ENCODE measurements around the gene ACTG1. TPM values are rescaled to one million over a fixed set of nuclear protein-coding genes. Genes with fewer than 3 reads are reported as not detected.

ACTG1 gene
- polyA plus RNA-seq, 3 donors from 2014 or later = 1,637 to 3,074 (median 2,788) TPM

- H3K27me3 Mint-ChIP-seq (ENCODE audit: low read depth in 3 of 3) = peaks cover 2 to 9% (median 7%) of the 10 kb centered on the region in 3 donors
- DNase-seq = no peak
- no peaks in the 10 kb centered on the region for H3K9me3 Mint-ChIP-seq
- H3K27ac Mint-ChIP-seq = no peak overlapping the region
- H3K4me1 Mint-ChIP-seq = peaks cover 5 to 6% of the 10 kb centered on the region in 2 donors
- peaks cover 0 to 4% (median 0%) of the 10 kb centered on the region in 3 donors for H3K36me3 Mint-ChIP-seq
- H3K4me3 Mint-ChIP-seq = no peak overlapping the region
These were observed 10.9 kb upstream of the ACTG1 start for GRCh38 chr17:81523402-81524038.

- Mint-ChIP-seq H3K27me3 (ENCODE audit: low read depth in 3 of 3) (peaks cover 2 to 12% (median 8%) of the 10 kb centered on the region in 3 donors), H3K9me3 (no peaks in the 10 kb centered on the region), H3K4me3 (no peak overlapping the region), H3K27ac (no peak overlapping the region), H3K4me1 (peaks cover 12 to 13% of the 10 kb centered on the region in 2 donors), H3K36me3 (peaks cover 0 to 4% (median 0%) of the 10 kb centered on the region in 3 donors)
- DNase-seq = no peak
These were observed 10.1 kb upstream of the ACTG1 start for GRCh38 chr17:81522491-81523401.

- peak overlapping the region in 2 of 6 donors; percentile 18 to 70 for H3K27ac Mint-ChIP-seq
- peaks cover 30 to 32% of the 10 kb centered on the region in 2 donors for H3K4me1 Mint-ChIP-seq
- peak overlapping the region; percentile 24 to 67 (median 48) for H3K4me3 Mint-ChIP-seq
- H3K36me3 Mint-ChIP-seq = peaks cover 0 to 4% (median 0%) of the 10 kb centered on the region in 3 donors
- DNase-seq = no peak
- peaks cover 2 to 14% (median 7%) of the 10 kb centered on the region in 3 donors for H3K27me3 Mint-ChIP-seq (ENCODE audit: low read depth in 3 of 3)
- no peaks in the 10 kb centered on the region for H3K9me3 Mint-ChIP-seq
These were observed 7.7 kb upstream of the ACTG1 start for GRCh38 chr17:81520021-81520901.

- Mint-ChIP-seq H3K36me3 (peaks cover 0 to 4% (median 0%) of the 10 kb centered on the region in 3 donors), H3K4me1 (peaks cover 32 to 33% of the 10 kb centered on the region in 2 donors), H3K27me3 (ENCODE audit: low read depth in 3 of 3) (peaks cover 2 to 16% (median 4%) of the 10 kb centered on the region in 3 donors), H3K27ac (no peak overlapping the region), H3K9me3 (no peaks in the 10 kb centered on the region), H3K4me3 (peak overlapping the region in 3 of 5 donors; percentile 4 to 24 (median 21))
- DNase-seq = peak; percentile 42 to 52 (median 44)
These were observed 6.9 kb upstream of the ACTG1 start for GRCh38 chr17:81519284-81520020.

GRCh38 chr17:81518785-81519283 lies 6.2 kb upstream of the ACTG1 start:
- Mint-ChIP-seq H3K4me1 (peaks cover 32 to 33% of the 10 kb centered on the region in 2 donors), H3K4me3 (peak overlapping the region in 3 of 5 donors; percentile 21 to 40 (median 29)), H3K36me3 (peaks cover 0 to 4% (median 0%) of the 10 kb centered on the region in 3 donors), H3K9me3 (no peaks in the 10 kb centered on the region), H3K27ac (no peak overlapping the region), H3K27me3 (ENCODE audit: low read depth in 3 of 3) (peaks cover 2 to 16% (median 3%) of the 10 kb centered on the region in 3 donors)
- no peak for DNase-seq

GRCh38 chr17:81518113-81518784 lies 5.7 kb upstream of the ACTG1 start:
- peaks cover 2 to 18% (median 8%) of the 10 kb centered on the region in 3 donors for H3K27me3 Mint-ChIP-seq (ENCODE audit: low read depth in 3 of 3)
- peaks cover 0 to 4% (median 0%) of the 10 kb centered on the region in 3 donors for H3K36me3 Mint-ChIP-seq
- peaks cover 33 to 37% of the 10 kb centered on the region in 2 donors for H3K4me1 Mint-ChIP-seq
- H3K9me3 Mint-ChIP-seq = no peaks in the 10 kb centered on the region
- peak overlapping the region in 5 of 6 donors; percentile 51 to 90 (median 59) for H3K27ac Mint-ChIP-seq
- no peak for DNase-seq
- H3K4me3 Mint-ChIP-seq = peak overlapping the region; percentile 66 to 86 (median 77)

- H3K4me3 Mint-ChIP-seq = peak overlapping the region; percentile 66 to 86 (median 77)
- no peaks in the 10 kb centered on the region for H3K9me3 Mint-ChIP-seq
- peaks cover 0 to 4% (median 0%) of the 10 kb centered on the region in 3 donors for H3K36me3 Mint-ChIP-seq
- DNase-seq = peak; percentile 35 to 48 (median 42)
- H3K27me3 Mint-ChIP-seq (ENCODE audit: low read depth in 3 of 3) = peaks cover 0 to 20% (median 8%) of the 10 kb centered on the region in 3 donors
- H3K4me1 Mint-ChIP-seq = peaks cover 33 to 38% of the 10 kb centered on the region in 2 donors
- H3K27ac Mint-ChIP-seq = peak overlapping the region in 3 of 6 donors; percentile 59 to 90 (median 69)
These were observed 4.9 kb upstream of the ACTG1 start for GRCh38 chr17:81517339-81518112.

- peaks cover 33 to 39% of the 10 kb centered on the region in 2 donors for H3K4me1 Mint-ChIP-seq
- peaks cover 0 to 4% (median 1%) of the 10 kb centered on the region in 3 donors for H3K36me3 Mint-ChIP-seq
- DNase-seq = no peak
- H3K27ac Mint-ChIP-seq = peak overlapping the region in 2 of 6 donors; percentile 29 to 30
- no peaks in the 10 kb centered on the region for H3K9me3 Mint-ChIP-seq
- H3K27me3 Mint-ChIP-seq (ENCODE audit: low read depth in 3 of 3) = peaks cover 4 to 24% (median 10%) of the 10 kb centered on the region in 3 donors
- peak overlapping the region in 4 of 5 donors; percentile 5 to 93 (median 93) for H3K4me3 Mint-ChIP-seq
These were observed 4.4 kb upstream of the ACTG1 start for GRCh38 chr17:81517009-81517338.

GRCh38 chr17:81516439-81516838 lies 3.8 kb upstream of the ACTG1 start:
- Mint-ChIP-seq H3K27me3 (ENCODE audit: low read depth in 3 of 3) (peaks cover 9 to 26% (median 15%) of the 10 kb centered on the region in 3 donors), H3K4me3 (peak overlapping the region; percentile 89 to 93 (median 93)), H3K4me1 (peaks cover 38 to 45% of the 10 kb centered on the region in 2 donors), H3K9me3 (peaks cover 0 to 1% (median 0%) of the 10 kb centered on the region in 6 donors), H3K36me3 (peaks cover 4 to 9% (median 7%) of the 10 kb centered on the region in 3 donors), H3K27ac (peak overlapping the region in 4 of 6 donors; percentile 17 to 88 (median 71))
- no peak for DNase-seq

- H3K27me3 Mint-ChIP-seq (ENCODE audit: low read depth in 3 of 3) = peaks cover 18 to 29% (median 23%) of the 10 kb centered on the region in 3 donors
- peaks cover 13 to 15% (median 15%) of the 10 kb centered on the region in 3 donors for H3K36me3 Mint-ChIP-seq
- peak overlapping the region; percentile 84 to 96 (median 90) for H3K27ac Mint-ChIP-seq
- H3K4me3 Mint-ChIP-seq = peak overlapping the region; percentile 89 to 93 (median 93)
- peaks cover 43 to 51% of the 10 kb centered on the region in 2 donors for H3K4me1 Mint-ChIP-seq
- H3K9me3 Mint-ChIP-seq = peaks cover 0 to 3% (median 0%) of the 10 kb centered on the region in 6 donors
- DNase-seq = no peak
These were observed 3.0 kb upstream of the ACTG1 start for GRCh38 chr17:81515530-81516041.

Data from immature natural killer cell (primary cell).